ENCODE data around the gene SHISA4.

GRCh38 chr1:201890223-201890622 lies 1.5 kb downstream of the SHISA4 start:
- no peak for TF ChIP-seq POLR2A (IDR thresholded peaks at IDR 0.05; ENCODE audit: low read length)
- TF ChIP-seq GATA1 (IDR thresholded peaks at IDR 0.05; ENCODE audit: low read depth, low read length), result no peak
